GM21576 (cell line): Measurements from ENCODE around the gene LYRM4.
"Not testable (repeated sequence)": the region's sequence is repeated elsewhere in the genome, so short reads cannot be mapped to it uniquely, and the experiment has no call there.

ENCODE experiments used
- ATAC-seq: cut with Tn5 transposase; IDR thresholded peaks from one replicate; pipeline ENCODE4 v1.9.1; 2021; ENCODE audit warnings: mild to moderate bottlenecking, moderate library complexity; ENCODE audit not compliant: unreplicated experiment

LYRM4 gene

GRCh38 chr6:5125152-5126006 is 135.4 kb downstream of the LYRM4 start:
- no peak for ATAC-seq

GRCh38 chr6:5124526-5124925 is 136.2 kb downstream of the LYRM4 start:
- no peak for ATAC-seq

- ATAC-seq, result no peak
These were observed 137.2 kb downstream of the LYRM4 start for GRCh38 chr6:5123296-5124143.

- ATAC-seq, result no peak
These were observed 138.1 kb downstream of the LYRM4 start for GRCh38 chr6:5122504-5123112.

GRCh38 chr6:5121956-5122355 is 138.8 kb downstream of the LYRM4 start:
- ATAC-seq, result no peak

GRCh38 chr6:5121479-5121878 is 139.3 kb downstream of the LYRM4 start:
- no peak for ATAC-seq

- not testable (repeated sequence) for ATAC-seq
These were observed 140.2 kb downstream of the LYRM4 start for GRCh38 chr6:5120543-5120942.

- no peak for ATAC-seq
These were observed 140.7 kb downstream of the LYRM4 start for GRCh38 chr6:5120011-5120410.

GRCh38 chr6:5119090-5119951 is 141.4 kb downstream of the LYRM4 start:
- no peak for ATAC-seq

- ATAC-seq, result no peak
These were observed 144.3 kb downstream of the LYRM4 start for GRCh38 chr6:5116243-5116991.

GRCh38 chr6:5115168-5115567 is 145.6 kb downstream of the LYRM4 start:
- ATAC-seq, result no peak

GRCh38 chr6:5113096-5113495 is 147.7 kb downstream of the LYRM4 start:
- no peak for ATAC-seq

GRCh38 chr6:5112066-5112799 is 148.5 kb downstream of the LYRM4 start:
- ATAC-seq, result no peak

- ATAC-seq, result no peak
These were observed 149.1 kb downstream of the LYRM4 start for GRCh38 chr6:5111626-5112025.

GRCh38 chr6:5110246-5110645 is 150.5 kb downstream of the LYRM4 start:
- ATAC-seq, result no peak

GRCh38 chr6:5109436-5109835 is 151.3 kb downstream of the LYRM4 start:
- ATAC-seq, result no peak

GRCh38 chr6:5108536-5109150 is 152.1 kb downstream of the LYRM4 start:
- no peak for ATAC-seq

GRCh38 chr6:5108068-5108467 is 152.7 kb downstream of the LYRM4 start:
- ATAC-seq, result no peak

GRCh38 chr6:5107341-5107740 is 153.4 kb downstream of the LYRM4 start:
- no peak for ATAC-seq
